ENCODE data around the gene DPP3.

DNA sequence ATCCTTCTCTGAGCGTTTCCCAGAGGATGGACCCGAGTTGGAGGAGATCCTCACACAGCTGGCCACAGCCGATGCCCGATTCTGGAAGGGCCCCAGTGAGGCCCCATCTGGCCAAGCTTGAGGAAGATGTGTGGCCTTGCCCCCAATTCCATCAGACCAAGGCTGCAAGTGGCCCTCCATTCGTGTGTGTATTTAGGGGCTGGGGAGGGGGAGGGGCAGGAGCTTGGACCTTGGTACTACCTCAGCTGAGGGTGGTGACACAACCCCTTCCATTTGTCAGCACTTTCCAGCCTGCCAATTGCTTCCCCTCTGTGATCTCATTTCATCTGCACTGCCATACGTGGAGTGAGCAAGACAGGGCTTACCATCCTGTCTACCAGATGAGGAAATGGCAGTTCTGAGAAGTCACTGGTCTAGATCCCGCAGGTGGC is 28.9 kb downstream of the DPP3 start:
- TF ChIP-seq CTCF (IDR thresholded peaks at IDR 0.05; ENCODE audit: low read length) = no peak
- TF ChIP-seq EZH2phosphoT487 (IDR thresholded peaks at IDR 0.05; ENCODE audit: low read length) = no peak
